HFFc6 (cell line): Measurements from ENCODE around the gene SCN8A. TPM values are rescaled to one million over a fixed set of nuclear protein-coding genes. Genes with fewer than 3 reads are reported as not detected.

Experiments used
- DNase-seq: peaks from one replicate; pipeline ENCODE4 v3.0.0-alpha.2; 2018
- H3K27ac Mint-ChIP-seq: 2 replicates; pipeline ENCODE4 v1.8.0; 2020; ENCODE audit warnings: mild to moderate bottlenecking, mixed read lengths
- H3K27me3 Mint-ChIP-seq: 2 replicates; pipeline ENCODE4 v1.8.0; 2021; ENCODE audit warnings: mild to moderate bottlenecking, moderate library complexity, mixed read lengths; ENCODE audit not compliant: insufficient read depth
- H3K36me3 Mint-ChIP-seq: 2 replicates; pipeline ENCODE4 v1.8.0; 2021; ENCODE audit warnings: low read depth, mixed read lengths
- H3K4me1 Mint-ChIP-seq: 2 replicates; pipeline ENCODE4 v1.8.0; 2020; ENCODE audit warnings: low read depth, mixed read lengths
- H3K4me3 Mint-ChIP-seq: 2 replicates; pipeline ENCODE4 v1.8.0; 2020; ENCODE audit warnings: mild to moderate bottlenecking, moderate library complexity, mixed read lengths
- H3K9me3 Mint-ChIP-seq: 2 replicates; pipeline ENCODE4 v1.8.0; 2020; ENCODE audit warnings: mild to moderate bottlenecking, mixed read lengths
- total RNA-seq, 6 experiments: library from RNA; stranded (reverse); fragmentation: NEBNext Ultra II Directional; extraction: Animal tissue kit (Norgen Biotek cat#: 25700); gene quantifications; 2 replicates in 1 of 6; 3 replicates in 5 of 6; pipeline ENCODE4 v1.2.3, GENCODE V29; 2021
- TF ChIP-seq, protein P1 (sequence below): fragments of 200-600 bp; sonication (generic); IDR thresholded peaks from 2 replicates; pipeline ENCODE4 v1.5.0; 2021; ENCODE audit warnings: antibody characterized with exemption, mild to moderate bottlenecking

The SCN8A gene
- total RNA-seq, 6 experiments from 2014 or later: 13.4 to 16.0 (median 15.3) TPM

DNA sequence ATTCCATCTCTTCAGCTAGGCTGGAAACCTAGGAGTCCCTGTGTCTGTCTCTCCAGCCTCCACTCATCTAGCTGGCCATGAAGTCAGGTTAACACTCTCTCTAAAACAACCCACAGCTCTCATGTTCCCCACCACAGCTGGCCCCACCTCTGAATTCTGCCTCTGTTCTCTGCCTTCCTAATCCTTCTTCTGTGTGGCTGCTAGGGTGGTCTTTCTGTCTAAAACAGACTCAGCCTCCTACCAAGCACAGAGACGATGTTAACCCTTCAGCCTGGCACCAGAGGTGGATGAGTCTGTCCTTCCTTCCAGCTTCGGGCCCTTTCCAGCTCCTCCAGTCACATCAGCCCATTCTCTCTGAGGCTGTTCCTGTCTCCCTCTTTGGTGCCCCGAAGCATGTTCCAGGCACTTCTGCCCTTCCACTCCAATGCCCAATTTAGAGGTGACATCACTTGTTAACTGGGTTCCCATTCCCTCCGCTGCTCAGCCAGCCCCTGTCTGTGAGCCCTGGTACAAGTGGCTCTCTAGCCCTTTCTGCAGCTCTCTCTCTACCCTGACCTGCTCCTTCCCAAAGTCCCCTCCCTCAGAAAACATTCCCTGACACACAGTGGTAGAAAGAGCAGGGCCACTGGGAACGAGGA lies 248.4 kb downstream of the SCN8A start:
- H3K27ac Mint-ChIP-seq: no peak overlapping the region
- no peak overlapping the region for H3K4me3 Mint-ChIP-seq
- H3K9me3 Mint-ChIP-seq: no peaks in the 10 kb centered on the region
- H3K27me3 Mint-ChIP-seq: peaks cover 53% of the 10 kb centered on the region
- TF ChIP-seq, protein P1, sequence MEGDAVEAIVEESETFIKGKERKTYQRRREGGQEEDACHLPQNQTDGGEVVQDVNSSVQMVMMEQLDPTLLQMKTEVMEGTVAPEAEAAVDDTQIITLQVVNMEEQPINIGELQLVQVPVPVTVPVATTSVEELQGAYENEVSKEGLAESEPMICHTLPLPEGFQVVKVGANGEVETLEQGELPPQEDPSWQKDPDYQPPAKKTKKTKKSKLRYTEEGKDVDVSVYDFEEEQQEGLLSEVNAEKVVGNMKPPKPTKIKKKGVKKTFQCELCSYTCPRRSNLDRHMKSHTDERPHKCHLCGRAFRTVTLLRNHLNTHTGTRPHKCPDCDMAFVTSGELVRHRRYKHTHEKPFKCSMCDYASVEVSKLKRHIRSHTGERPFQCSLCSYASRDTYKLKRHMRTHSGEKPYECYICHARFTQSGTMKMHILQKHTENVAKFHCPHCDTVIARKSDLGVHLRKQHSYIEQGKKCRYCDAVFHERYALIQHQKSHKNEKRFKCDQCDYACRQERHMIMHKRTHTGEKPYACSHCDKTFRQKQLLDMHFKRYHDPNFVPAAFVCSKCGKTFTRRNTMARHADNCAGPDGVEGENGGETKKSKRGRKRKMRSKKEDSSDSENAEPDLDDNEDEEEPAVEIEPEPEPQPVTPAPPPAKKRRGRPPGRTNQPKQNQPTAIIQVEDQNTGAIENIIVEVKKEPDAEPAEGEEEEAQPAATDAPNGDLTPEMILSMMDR: no peak
- DNase-seq: no peak
- H3K4me1 Mint-ChIP-seq: no peaks in the 10 kb centered on the region
- no peaks in the 10 kb centered on the region for H3K36me3 Mint-ChIP-seq

DNA sequence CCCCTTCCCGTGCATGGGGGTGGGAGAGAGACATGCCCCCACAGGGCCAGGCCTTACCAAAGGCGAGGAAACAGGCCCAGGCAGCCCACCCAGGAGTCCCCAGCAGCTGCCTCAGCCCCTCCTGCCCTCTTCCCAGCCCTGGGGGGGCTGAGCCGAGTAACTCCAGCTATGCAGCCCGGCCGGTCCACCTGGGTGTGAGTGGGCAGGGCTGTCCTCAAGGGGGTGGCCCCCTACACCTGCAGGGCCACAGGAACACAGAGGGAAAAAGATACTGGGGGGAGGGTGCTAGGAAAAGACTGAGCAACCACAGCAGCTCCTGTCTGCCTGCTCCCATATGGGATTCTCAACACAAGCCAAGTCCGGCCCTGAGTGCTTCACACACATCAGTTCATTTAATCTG lies 249.9 kb downstream of the SCN8A start:
- Mint-ChIP-seq H3K27me3 (peaks cover 60% of the 10 kb centered on the region), H3K9me3 (no peaks in the 10 kb centered on the region), H3K4me3 (no peak overlapping the region), H3K27ac (no peak overlapping the region), H3K4me1 (no peaks in the 10 kb centered on the region), H3K36me3 (no peaks in the 10 kb centered on the region)
- TF ChIP-seq, protein P1: no peak
- no peak for DNase-seq

DNA sequence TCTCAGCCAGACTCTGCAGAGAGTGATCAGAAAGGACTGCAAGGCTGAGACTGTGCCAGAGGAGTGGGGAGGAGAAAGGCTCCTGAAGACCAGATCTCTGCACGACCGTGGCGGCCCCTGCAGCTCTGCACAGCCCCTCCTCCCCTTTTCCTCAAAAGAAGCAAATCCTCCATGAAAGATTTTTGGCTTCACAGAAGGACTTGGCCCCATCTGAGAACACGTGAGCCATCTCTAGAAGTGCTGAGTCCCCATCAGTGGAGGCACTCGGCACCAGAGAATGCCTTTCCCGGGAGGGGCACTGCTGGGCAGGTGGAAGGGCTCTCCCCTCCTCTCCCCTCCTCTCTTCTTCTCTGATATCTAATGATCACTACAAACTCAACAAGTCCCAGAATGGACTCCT lies 250.7 kb downstream of the SCN8A start:
- no peak for DNase-seq
- H3K27ac Mint-ChIP-seq: no peak overlapping the region
- TF ChIP-seq, protein P1: no peak
- no peak overlapping the region for H3K4me3 Mint-ChIP-seq
- no peaks in the 10 kb centered on the region for H3K9me3 Mint-ChIP-seq
- no peaks in the 10 kb centered on the region for H3K4me1 Mint-ChIP-seq
- H3K36me3 Mint-ChIP-seq: no peaks in the 10 kb centered on the region
- peaks cover 65% of the 10 kb centered on the region for H3K27me3 Mint-ChIP-seq

DNA sequence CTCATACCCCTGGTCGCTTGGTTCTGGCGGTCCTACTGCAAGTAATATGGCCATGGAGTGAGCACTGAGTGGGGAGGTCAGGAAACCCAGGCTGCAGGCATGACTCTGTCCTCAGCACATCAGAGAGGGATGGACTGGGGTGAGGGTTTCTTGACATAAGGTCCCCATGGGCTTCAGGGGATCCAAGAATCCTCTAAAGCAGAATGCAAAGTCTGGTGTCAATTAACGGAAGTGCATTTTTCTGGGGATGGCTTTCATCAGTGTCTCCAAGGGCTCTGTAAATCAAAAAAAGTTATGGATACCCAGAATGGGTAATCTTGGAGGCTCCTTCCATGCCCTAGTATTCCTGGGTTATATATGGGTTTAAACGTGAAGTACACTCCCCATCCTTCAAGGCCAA lies 253.8 kb downstream of the SCN8A start:
- TF ChIP-seq, protein P1: no peak
- H3K4me1 Mint-ChIP-seq: no peaks in the 10 kb centered on the region
- H3K4me3 Mint-ChIP-seq: no peak overlapping the region
- no peaks in the 10 kb centered on the region for H3K9me3 Mint-ChIP-seq
- H3K27me3 Mint-ChIP-seq: peaks cover 56% of the 10 kb centered on the region
- no peaks in the 10 kb centered on the region for H3K36me3 Mint-ChIP-seq
- no peak overlapping the region for H3K27ac Mint-ChIP-seq
- no peak for DNase-seq

- H3K36me3 Mint-ChIP-seq: no peaks in the 10 kb centered on the region
- no peak overlapping the region for H3K4me3 Mint-ChIP-seq
- no peaks in the 10 kb centered on the region for H3K4me1 Mint-ChIP-seq
- no peaks in the 10 kb centered on the region for H3K9me3 Mint-ChIP-seq
- peaks cover 60% of the 10 kb centered on the region for H3K27me3 Mint-ChIP-seq
- no peak overlapping the region for H3K27ac Mint-ChIP-seq
- no peak for DNase-seq
- TF ChIP-seq, protein P1: no peak
Measured at GRCh38 chr12:51845482-51845881, 254.4 kb downstream of the SCN8A start.
